Activated CD4-positive, alpha-beta T cell treated with anti-CD3 and anti-CD28 coated beads for 48 hours (primary cell): ENCODE measurements around the gene MPV17.
"Not testable (repeated sequence)": the region's sequence is repeated elsewhere in the genome, so short reads cannot be mapped to it uniquely, and the experiment has no call there.

ENCODE experiments used
- DNase-seq: peaks from one replicate; pipeline ENCODE4 v3.0.0-alpha.2; 2020

Gene MPV17

GRCh38 chr2:27296481-27296880, 26.4 kb downstream of the MPV17 start:
- no peak for DNase-seq

- DNase-seq = no peak
Measured at GRCh38 chr2:27294928-27295327, 28.0 kb downstream of the MPV17 start.

- no peak for DNase-seq
Measured at GRCh38 chr2:27291865-27292264, 31.0 kb downstream of the MPV17 start.

- no peak for DNase-seq
Measured at GRCh38 chr2:27290549-27290948, 32.3 kb downstream of the MPV17 start.

- no peak for DNase-seq
Measured at GRCh38 chr2:27288610-27289009, 34.3 kb downstream of the MPV17 start.

- no peak for DNase-seq
Measured at GRCh38 chr2:27285481-27285880, 37.4 kb downstream of the MPV17 start.

GRCh38 chr2:27284996-27285395, 37.9 kb downstream of the MPV17 start:
- DNase-seq = no peak

GRCh38 chr2:27282892-27283291, 40.0 kb downstream of the MPV17 start:
- no peak for DNase-seq

- no peak for DNase-seq
Measured at GRCh38 chr2:27281855-27282559, 40.9 kb downstream of the MPV17 start, which contains the start of gene TRIM54. Gene TRIM54, plus strand, starts transcription at chr2:27282429. Its CDS starts 303 bp downstream, at chr2:27282732.

GRCh38 chr2:27281442-27281841, 41.5 kb downstream of the MPV17 start:
- DNase-seq = no peak

GRCh38 chr2:27280826-27281225, 42.1 kb downstream of the MPV17 start:
- no peak for DNase-seq

- DNase-seq = no peak
Measured at GRCh38 chr2:27278010-27278409, 44.9 kb downstream of the MPV17 start.

GRCh38 chr2:27275211-27276150, 47.4 kb downstream of the MPV17 start, which contains the start of gene DNAJC5G:
Gene DNAJC5G, plus strand, starts transcription at chr2:27275433. Its CDS starts 1,296 bp downstream, at chr2:27276729.
- DNase-seq = no peak

- not testable (repeated sequence) for DNase-seq
Measured at GRCh38 chr2:27272537-27273522, 50.1 kb downstream of the MPV17 start.

GRCh38 chr2:27271631-27272340, 51.1 kb downstream of the MPV17 start:
- no peak for DNase-seq

- no peak for DNase-seq
Measured at GRCh38 chr2:27270670-27271069, 52.2 kb downstream of the MPV17 start.

GRCh38 chr2:27270131-27270530, 52.8 kb downstream of the MPV17 start:
- no peak for DNase-seq

GRCh38 chr2:27268296-27268695, 54.6 kb downstream of the MPV17 start:
- DNase-seq = not testable (repeated sequence)

- DNase-seq = no peak
Measured at GRCh38 chr2:27265536-27265870, 57.4 kb downstream of the MPV17 start.

- DNase-seq = peak; percentile 73
Measured at GRCh38 chr2:27264753-27265535, 58.0 kb downstream of the MPV17 start.

- DNase-seq = peak; percentile 26
Measured at GRCh38 chr2:27264253-27264752, 58.6 kb downstream of the MPV17 start.
